ENCODE measurements around the gene MCAT. TPM values are rescaled to one million over a fixed set of nuclear protein-coding genes. Genes with fewer than 3 reads are reported as not detected.

Gene MCAT
- total and polyA plus RNA-seq, 2 of the 4 experiments (the other 2 are of a cell fraction): 7.3 to 19.7 TPM

DNA sequence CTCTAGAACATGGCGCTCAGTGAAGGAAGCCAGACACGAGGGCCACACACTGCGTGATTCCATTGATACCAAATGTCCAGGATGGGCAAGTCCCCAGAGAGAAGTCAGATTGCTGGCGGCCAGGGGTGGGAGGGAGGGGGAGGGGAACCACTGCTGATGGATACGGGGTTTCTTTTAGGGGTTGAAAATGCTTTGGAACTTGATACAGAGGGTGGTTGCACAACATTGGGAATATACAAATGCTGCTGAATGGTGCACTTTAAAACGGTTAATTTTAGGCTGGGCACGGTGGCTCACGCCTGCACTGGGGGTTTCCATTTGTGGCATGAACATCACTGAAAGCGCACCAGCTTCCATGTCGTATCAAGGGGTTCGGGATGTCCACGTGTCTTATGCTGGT, 13.2 kb upstream of the MCAT start:
- H3K27me3 ChIP-seq (ENCODE audit: control insufficient read depth, insufficient read depth, low read length): no peaks in the 10 kb centered on the region
- ATAC-seq (ENCODE audit: low read depth) (no peak), DNase-seq (no peak)
- no peaks in the 10 kb centered on the region for H3K9me3 ChIP-seq (ENCODE audit: control insufficient read depth, insufficient read depth, low read length)
- TF ChIP-seq CEBPB (IDR thresholded peaks at IDR 0.05; ENCODE audit: low read depth, low read length) (peak; percentile 29; the same call in 1 of the 2 replicates), CHD1 (IDR thresholded peaks at IDR 0.05; ENCODE audit: low read depth, low read length) (no peak), POLR2A (IDR thresholded peaks at IDR 0.05; ENCODE audit: low read depth, low read length) (no peak)
- no peak overlapping the region for H2AFZ ChIP-seq (replicated peaks; ENCODE audit: low read length, poor library complexity)
- no peak overlapping the region for H2BK5ac ChIP-seq (ENCODE audit: low read depth, low read length, poor library complexity, severe bottlenecking)
- no peak overlapping the region for H2BK20ac ChIP-seq (ENCODE audit: low read depth, low read length)
- H4K5ac ChIP-seq (ENCODE audit: low read depth, low read length): no peak overlapping the region
- H3K4me2 ChIP-seq (ENCODE audit: low read depth, low read length): no peak overlapping the region
- dilution Hi-C loops (cut with HindIII; ENCODE audit: low sequenced_read_pairs, unreplicated experiment): no loop called here
- ChIA-PET CTCF (interaction anchor here (0.6 kb wide), 1 partner anchor 31 kb away, joined by 4 read pairs; no protein-coding TSS in a partner anchor), POLR2A (ENCODE audit: unreplicated experiment) (interaction anchor here (0.5 kb wide), 1 partner anchor 519 kb away, joined by 6 read pairs; no protein-coding TSS in a partner anchor)
- H4K91ac ChIP-seq (ENCODE audit: insufficient read depth, low read depth, low read length): no peak overlapping the region
- H3K36me3 ChIP-seq (ENCODE audit: control insufficient read depth, insufficient read depth, low read length): peaks cover 15% of the 10 kb centered on the region; the same call in 1 of the 2 replicates
- intact Hi-C loops (cut with micrococcal nuclease): no loop called here
- H2AK9ac ChIP-seq (replicated peaks; ENCODE audit: low read depth, low read length, poor library complexity): peak overlapping the region; percentile 20
- H2AK5ac ChIP-seq (ENCODE audit: low read depth, low read length): no peak overlapping the region
- H3K4me1 ChIP-seq (ENCODE audit: control insufficient read depth, insufficient read depth, low read length): peaks cover 11% of the 10 kb centered on the region
- no peak overlapping the region for H3K56ac ChIP-seq (ENCODE audit: extremely low read depth, insufficient read depth, low read length)
- peaks cover 56% of the 10 kb centered on the region for H4K20me1 ChIP-seq (ENCODE audit: insufficient read depth, low read length)
- no peak overlapping the region for H3K27ac ChIP-seq (ENCODE audit: insufficient read depth, low read length)
- H3K79me1 ChIP-seq (ENCODE audit: low read depth in 1 of 2, low read length in 2 of 2): peaks cover 20 to 77% of the 10 kb centered on the region in 2 experiments
- no peak overlapping the region for H3K14ac ChIP-seq (replicated peaks; ENCODE audit: low read depth, low read length)
- H3K18ac ChIP-seq (ENCODE audit: low read depth, low read length): no peak overlapping the region
- H3K9ac ChIP-seq (ENCODE audit: low read depth, low read length): no peak overlapping the region
- 89% methylated on average over 6 of the region's 12 CpGs; no CpG with 5 or more reads in 1 of the 2 experiments for WGBS, 2 experiments (ENCODE audit: extremely low coverage in 2 of 2, insufficient read length in 1 of 2)
- no TSS peak for BruUV-seq (replicated peaks)
- no peak overlapping the region for H3K4ac ChIP-seq (ENCODE audit: low read depth, low read length)
- H3K23ac ChIP-seq (ENCODE audit: low read depth, low read length): no peak overlapping the region
- no peak overlapping the region for H2BK120ac ChIP-seq (ENCODE audit: low read depth, low read length)
- in situ Hi-C loops (cut with MboI; ENCODE audit: low sequenced_read_pairs): no loop called here
- no peak overlapping the region for H3K4me3 ChIP-seq (ENCODE audit: insufficient read depth, low read depth, low read length)
- H2BK15ac ChIP-seq (ENCODE audit: low read depth, low read length): no peak overlapping the region
- H4K8ac ChIP-seq (ENCODE audit: low read depth in 2 of 2, low read length in 2 of 2): no peak overlapping the region
- H3K9me1 ChIP-seq (ENCODE audit: insufficient read depth, low read length): peaks cover 7% of the 10 kb centered on the region

Measured in IMR-90 (cell line).